ENCODE data around the gene THEMIS. TPM values are rescaled to one million over a fixed set of nuclear protein-coding genes. Genes with fewer than 3 reads are reported as not detected.

The THEMIS gene
- total and polyA plus RNA-seq, 2 of the 4 experiments (the other 2 are of a cell fraction) = not detected

- no peaks in the 10 kb centered on the region for H4K20me1 ChIP-seq (ENCODE audit: insufficient read depth, low read length)
- H3K9me1 ChIP-seq (ENCODE audit: insufficient read depth, low read length) = no peaks in the 10 kb centered on the region
- H2BK15ac ChIP-seq (ENCODE audit: low read depth, low read length) = no peak overlapping the region
- H3K18ac ChIP-seq (ENCODE audit: low read depth, low read length) = no peak overlapping the region
- no peak overlapping the region for H3K9ac ChIP-seq (ENCODE audit: low read depth, low read length)
- no peak overlapping the region for H3K23ac ChIP-seq (ENCODE audit: low read depth, low read length)
- H3K14ac ChIP-seq (replicated peaks; ENCODE audit: low read depth, low read length) = no peak overlapping the region
- no peak overlapping the region for H4K91ac ChIP-seq (ENCODE audit: insufficient read depth, low read depth, low read length)
- in situ Hi-C loops (cut with MboI; ENCODE audit: low sequenced_read_pairs) = loop anchor here (10.0 kb wide), 2 partner anchors 776 to 996 kb away; no protein-coding TSS in a partner anchor
- no peak overlapping the region for H3K56ac ChIP-seq (ENCODE audit: extremely low read depth, insufficient read depth, low read length)
- no peak overlapping the region for H3K4me2 ChIP-seq (ENCODE audit: low read depth, low read length)
- no peaks in the 10 kb centered on the region for H3K79me1 ChIP-seq (ENCODE audit: low read depth in 1 of 2, low read length in 2 of 2)
- no peak for ATAC-seq (ENCODE audit: low read depth)
- no peak overlapping the region for H3K4ac ChIP-seq (ENCODE audit: low read depth, low read length)
- H3K4me3 ChIP-seq (ENCODE audit: insufficient read depth, low read depth, low read length) = no peak overlapping the region
- no peak overlapping the region for H4K8ac ChIP-seq (ENCODE audit: low read depth in 2 of 2, low read length in 2 of 2)
- no peak for DNase-seq
- H2BK120ac ChIP-seq (ENCODE audit: low read depth, low read length) = no peak overlapping the region
- WGBS, 2 experiments (ENCODE audit: extremely low coverage in 2 of 2, insufficient read length in 1 of 2) = no CpG with 5 or more reads among the region's 3 CpGs
- H3K36me3 ChIP-seq (ENCODE audit: control insufficient read depth, insufficient read depth, low read length) = no peaks in the 10 kb centered on the region
- dilution Hi-C loops (cut with HindIII; ENCODE audit: low sequenced_read_pairs, unreplicated experiment) = no loop called here
- H2BK5ac ChIP-seq (ENCODE audit: low read depth, low read length, poor library complexity, severe bottlenecking) = no peak overlapping the region
- no peak overlapping the region for H2AFZ ChIP-seq (replicated peaks; ENCODE audit: low read length, poor library complexity)
- POLR2A ChIA-PET (ENCODE audit: unreplicated experiment) = no interaction called here
- no peak overlapping the region for H3K27ac ChIP-seq (ENCODE audit: insufficient read depth, low read length)
- no peak overlapping the region for H2BK20ac ChIP-seq (ENCODE audit: low read depth, low read length)
- TF ChIP-seq RCOR1 (IDR thresholded peaks at IDR 0.05; ENCODE audit: insufficient replicate concordance, low read length) (no peak), CHD1 (IDR thresholded peaks at IDR 0.05; ENCODE audit: low read depth, low read length) (no peak), NFE2L2 (IDR thresholded peaks at IDR 0.05; ENCODE audit: low read depth, low read length) (no peak), MXI1 (IDR thresholded peaks at IDR 0.05; ENCODE audit: borderline replicate concordance, low read depth, low read length) (no peak), BHLHE40 (IDR thresholded peaks at IDR 0.05; ENCODE audit: low read depth, low read length) (no peak), CEBPB (IDR thresholded peaks at IDR 0.05; ENCODE audit: low read depth, low read length) (no peak), MAZ (IDR thresholded peaks at IDR 0.05; ENCODE audit: borderline replicate concordance, low read depth, low read length) (no peak), USF2 (IDR thresholded peaks at IDR 0.05; ENCODE audit: low read depth, low read length) (no peak), CTCF (conservative IDR thresholded peaks at IDR 0.05; ENCODE audit: low read depth, low read length) (no peak), SMC3 (IDR thresholded peaks at IDR 0.05; ENCODE audit: low read depth, low read length) (no peak), RFX5 (IDR thresholded peaks at IDR 0.05; ENCODE audit: low read depth, low read length) (no peak), FOS (IDR thresholded peaks at IDR 0.05; ENCODE audit: low read depth, low read length) (no peak), MAFK (IDR thresholded peaks at IDR 0.05; ENCODE audit: low read depth, low read length) (no peak), RAD21 (IDR thresholded peaks at IDR 0.05; ENCODE audit: low read length) (no peak)
- TF ChIP-seq, protein P1, sequence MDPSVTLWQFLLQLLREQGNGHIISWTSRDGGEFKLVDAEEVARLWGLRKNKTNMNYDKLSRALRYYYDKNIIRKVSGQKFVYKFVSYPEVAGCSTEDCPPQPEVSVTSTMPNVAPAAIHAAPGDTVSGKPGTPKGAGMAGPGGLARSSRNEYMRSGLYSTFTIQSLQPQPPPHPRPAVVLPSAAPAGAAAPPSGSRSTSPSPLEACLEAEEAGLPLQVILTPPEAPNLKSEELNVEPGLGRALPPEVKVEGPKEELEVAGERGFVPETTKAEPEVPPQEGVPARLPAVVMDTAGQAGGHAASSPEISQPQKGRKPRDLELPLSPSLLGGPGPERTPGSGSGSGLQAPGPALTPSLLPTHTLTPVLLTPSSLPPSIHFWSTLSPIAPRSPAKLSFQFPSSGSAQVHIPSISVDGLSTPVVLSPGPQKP (IDR thresholded peaks at IDR 0.05; ENCODE audit: borderline replicate concordance, low read depth, low read length) = no peak
- CTCF ChIA-PET = no interaction called here
- no peak overlapping the region for H2AK9ac ChIP-seq (replicated peaks; ENCODE audit: low read depth, low read length, poor library complexity)
- no peaks in the 10 kb centered on the region for H3K9me3 ChIP-seq (ENCODE audit: control insufficient read depth, insufficient read depth, low read length)
- no peak overlapping the region for H2AK5ac ChIP-seq (ENCODE audit: low read depth, low read length)
- H4K5ac ChIP-seq (ENCODE audit: low read depth, low read length) = no peak overlapping the region
- no TSS peak for BruUV-seq (replicated peaks)
- no peaks in the 10 kb centered on the region for H3K27me3 ChIP-seq (ENCODE audit: control insufficient read depth, insufficient read depth, low read length)
- H3K4me1 ChIP-seq (ENCODE audit: control insufficient read depth, insufficient read depth, low read length) = 0 out of 2 replicates have a peak, but pooled peaks cover 2% of the 10 kb centered on the region
- intact Hi-C loops (cut with micrococcal nuclease) = loop anchor here (5.0 kb wide), 3 partner anchors 229 to 1634 kb away; no protein-coding TSS in a partner anchor
Measured at GRCh38 chr6:127738423-127738822, 162.4 kb downstream of the THEMIS start.

Data from IMR-90 (cell line).